H1 (cell line): ENCODE results near the gene NHLH1. TPM values are rescaled to one million over a fixed set of nuclear protein-coding genes. Genes with fewer than 3 reads are reported as not detected.

ENCODE experiments used
- BCL11A ChIP-seq, 2 experiments: IDR thresholded peaks; one replicate each; pipeline ENCODE4 v1.6.1; 2011; ENCODE audit warnings: low read depth in 2 of 2, low read length in 2 of 2, mild to moderate bottlenecking in 2 of 2
- CHD2 ChIP-seq: IDR thresholded peaks from 2 replicates; pipeline ENCODE4 v1.6.1; 2012; ENCODE audit warnings: low read length, improper control_type of control experiment
- CREB1 ChIP-seq: IDR thresholded peaks from 2 replicates; pipeline ENCODE4 v1.6.1; 2012; ENCODE audit warnings: inconsistent platforms
- CTBP2 ChIP-seq: IDR thresholded peaks from 2 replicates; pipeline ENCODE4 v1.7.0; 2011; ENCODE audit warnings: borderline replicate concordance, mild to moderate bottlenecking, moderate library complexity, mixed read lengths, low read length; ENCODE audit not compliant: insufficient read depth, insufficient read length
- JUND ChIP-seq: IDR thresholded peaks from 2 replicates; pipeline ENCODE4 v1.6.1; 2011; ENCODE audit warnings: mild to moderate bottlenecking, improper control_type of control experiment, low read length
- KDM1A ChIP-seq: fragments of 200-600, 300-600 bp; sonication (generic); IDR thresholded peaks from 2 replicates; pipeline ENCODE4 v1.7.1; 2016; ENCODE audit warnings: mild to moderate bottlenecking, low read length, borderline replicate concordance
- KDM4A ChIP-seq: IDR thresholded peaks from one replicate; pipeline ENCODE4 v1.7.1; 2012; ENCODE audit warnings: low read depth, mild to moderate bottlenecking, moderate library complexity, low read length, inconsistent platforms; ENCODE audit not compliant: severe bottlenecking
- TBP ChIP-seq: IDR thresholded peaks from 2 replicates; pipeline ENCODE4 v1.6.1; 2011; ENCODE audit warnings: low read depth, low read length, improper control_type of control experiment
- polyA plus RNA-seq, 7 experiments: library from polyadenylated mRNA; depleted of rRNA in 3 of 7; stranded (reverse) in 5 of 7; unstranded in 2 of 7; fragments of >200 nt in 5 of 7; fragments of 200-250 nt in 2 of 7; gene quantifications; 1 replicate in 5 of 7; 2 replicates in 1 of 7; 4 replicates in 1 of 7; pipeline versions ENCODE4 v1.2.1 to v1.2.3, GENCODE V29; 2011 to 2013; ENCODE audit warnings: missing spikeins in 2 of 7, mixed read lengths in 2 of 7
- total RNA-seq: library from RNA; stranded (reverse); fragmentation: NEBNext Ultra II Directional; extraction: Animal tissue kit (Norgen Biotek cat#: 25700); gene quantifications from 2 replicates; pipeline ENCODE4 v1.2.1, GENCODE V29; 2021
- TF ChIP-seq, protein P1 (sequence below): IDR thresholded peaks from 2 replicates; pipeline ENCODE4 v1.6.1; 2012; ENCODE audit warnings: low read length, inconsistent platforms

The NHLH1 gene
- total and polyA plus RNA-seq, 2 of the 8 experiments (the other 6 are each of a cell fraction or from before 2014, with no cell fraction given) = 0.39 to 0.91 TPM

DNA sequence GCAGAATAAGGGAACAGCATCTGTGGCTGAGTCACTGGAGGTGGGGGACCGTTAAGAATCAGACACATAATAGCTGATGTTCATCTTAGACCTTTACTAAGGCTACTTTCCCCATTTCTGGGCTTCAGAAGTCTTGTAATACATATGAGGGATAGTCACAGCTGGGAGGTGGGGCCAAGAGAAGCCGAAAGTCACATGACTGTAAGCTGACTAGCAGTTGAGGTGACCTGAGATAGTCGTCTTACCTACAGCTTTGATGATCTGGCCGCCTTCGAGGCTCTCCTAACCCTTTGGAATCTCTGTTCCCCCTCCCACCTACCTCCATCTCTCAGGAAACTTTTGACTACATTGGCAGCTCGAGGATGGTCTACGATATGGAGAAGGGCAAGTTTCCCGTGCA is 14.3 kb upstream of the NHLH1 start (continued):
- TF ChIP-seq CHD2 = no peak
- TF ChIP-seq, protein P1, sequence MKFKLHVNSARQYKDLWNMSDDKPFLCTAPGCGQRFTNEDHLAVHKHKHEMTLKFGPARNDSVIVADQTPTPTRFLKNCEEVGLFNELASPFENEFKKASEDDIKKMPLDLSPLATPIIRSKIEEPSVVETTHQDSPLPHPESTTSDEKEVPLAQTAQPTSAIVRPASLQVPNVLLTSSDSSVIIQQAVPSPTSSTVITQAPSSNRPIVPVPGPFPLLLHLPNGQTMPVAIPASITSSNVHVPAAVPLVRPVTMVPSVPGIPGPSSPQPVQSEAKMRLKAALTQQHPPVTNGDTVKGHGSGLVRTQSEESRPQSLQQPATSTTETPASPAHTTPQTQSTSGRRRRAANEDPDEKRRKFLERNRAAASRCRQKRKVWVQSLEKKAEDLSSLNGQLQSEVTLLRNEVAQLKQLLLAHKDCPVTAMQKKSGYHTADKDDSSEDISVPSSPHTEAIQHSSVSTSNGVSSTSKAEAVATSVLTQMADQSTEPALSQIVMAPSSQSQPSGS = no peak
- TF ChIP-seq KDM4A = no peak
- no peak for TF ChIP-seq JUND
- no peak for TF ChIP-seq BCL11A (IDR thresholded peaks at IDR 0.05; ENCODE audit: low read depth in 2 of 2, low read length in 2 of 2)
- no peak for TF ChIP-seq CREB1
- no peak for TF ChIP-seq CTBP2
- TF ChIP-seq KDM1A = no peak
- no peak for TF ChIP-seq TBP
